ENCODE results near the gene PTPRG.

DNA sequence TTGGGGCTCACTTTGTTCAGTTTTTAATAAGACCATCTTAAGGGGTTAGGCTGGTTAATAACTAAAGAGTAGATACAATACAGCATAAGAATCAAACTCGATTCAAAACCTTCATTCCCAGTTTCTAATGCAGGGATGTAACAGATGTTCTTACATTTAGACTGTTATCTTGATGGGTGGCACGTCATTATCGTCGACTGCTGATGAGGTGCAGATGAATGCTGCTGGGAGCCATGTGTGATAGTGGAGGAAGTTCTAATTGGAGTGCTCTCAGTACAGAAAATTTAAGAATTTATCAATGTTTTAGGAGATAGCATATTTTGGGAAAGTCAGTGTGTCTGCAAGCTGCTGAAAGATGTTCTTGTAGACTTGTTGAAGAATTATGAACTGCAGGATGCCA is 331.5 kb downstream of the PTPRG start:
- TF ChIP-seq, protein P1, sequence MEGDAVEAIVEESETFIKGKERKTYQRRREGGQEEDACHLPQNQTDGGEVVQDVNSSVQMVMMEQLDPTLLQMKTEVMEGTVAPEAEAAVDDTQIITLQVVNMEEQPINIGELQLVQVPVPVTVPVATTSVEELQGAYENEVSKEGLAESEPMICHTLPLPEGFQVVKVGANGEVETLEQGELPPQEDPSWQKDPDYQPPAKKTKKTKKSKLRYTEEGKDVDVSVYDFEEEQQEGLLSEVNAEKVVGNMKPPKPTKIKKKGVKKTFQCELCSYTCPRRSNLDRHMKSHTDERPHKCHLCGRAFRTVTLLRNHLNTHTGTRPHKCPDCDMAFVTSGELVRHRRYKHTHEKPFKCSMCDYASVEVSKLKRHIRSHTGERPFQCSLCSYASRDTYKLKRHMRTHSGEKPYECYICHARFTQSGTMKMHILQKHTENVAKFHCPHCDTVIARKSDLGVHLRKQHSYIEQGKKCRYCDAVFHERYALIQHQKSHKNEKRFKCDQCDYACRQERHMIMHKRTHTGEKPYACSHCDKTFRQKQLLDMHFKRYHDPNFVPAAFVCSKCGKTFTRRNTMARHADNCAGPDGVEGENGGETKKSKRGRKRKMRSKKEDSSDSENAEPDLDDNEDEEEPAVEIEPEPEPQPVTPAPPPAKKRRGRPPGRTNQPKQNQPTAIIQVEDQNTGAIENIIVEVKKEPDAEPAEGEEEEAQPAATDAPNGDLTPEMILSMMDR (IDR thresholded peaks at IDR 0.05), result no peak
- no peak for TF ChIP-seq POLR2AphosphoS5 (IDR thresholded peaks at IDR 0.05; ENCODE audit: low read depth, low read length)
- TF ChIP-seq, protein P2, sequence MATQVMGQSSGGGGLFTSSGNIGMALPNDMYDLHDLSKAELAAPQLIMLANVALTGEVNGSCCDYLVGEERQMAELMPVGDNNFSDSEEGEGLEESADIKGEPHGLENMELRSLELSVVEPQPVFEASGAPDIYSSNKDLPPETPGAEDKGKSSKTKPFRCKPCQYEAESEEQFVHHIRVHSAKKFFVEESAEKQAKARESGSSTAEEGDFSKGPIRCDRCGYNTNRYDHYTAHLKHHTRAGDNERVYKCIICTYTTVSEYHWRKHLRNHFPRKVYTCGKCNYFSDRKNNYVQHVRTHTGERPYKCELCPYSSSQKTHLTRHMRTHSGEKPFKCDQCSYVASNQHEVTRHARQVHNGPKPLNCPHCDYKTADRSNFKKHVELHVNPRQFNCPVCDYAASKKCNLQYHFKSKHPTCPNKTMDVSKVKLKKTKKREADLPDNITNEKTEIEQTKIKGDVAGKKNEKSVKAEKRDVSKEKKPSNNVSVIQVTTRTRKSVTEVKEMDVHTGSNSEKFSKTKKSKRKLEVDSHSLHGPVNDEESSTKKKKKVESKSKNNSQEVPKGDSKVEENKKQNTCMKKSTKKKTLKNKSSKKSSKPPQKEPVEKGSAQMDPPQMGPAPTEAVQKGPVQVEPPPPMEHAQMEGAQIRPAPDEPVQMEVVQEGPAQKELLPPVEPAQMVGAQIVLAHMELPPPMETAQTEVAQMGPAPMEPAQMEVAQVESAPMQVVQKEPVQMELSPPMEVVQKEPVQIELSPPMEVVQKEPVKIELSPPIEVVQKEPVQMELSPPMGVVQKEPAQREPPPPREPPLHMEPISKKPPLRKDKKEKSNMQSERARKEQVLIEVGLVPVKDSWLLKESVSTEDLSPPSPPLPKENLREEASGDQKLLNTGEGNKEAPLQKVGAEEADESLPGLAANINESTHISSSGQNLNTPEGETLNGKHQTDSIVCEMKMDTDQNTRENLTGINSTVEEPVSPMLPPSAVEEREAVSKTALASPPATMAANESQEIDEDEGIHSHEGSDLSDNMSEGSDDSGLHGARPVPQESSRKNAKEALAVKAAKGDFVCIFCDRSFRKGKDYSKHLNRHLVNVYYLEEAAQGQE (IDR thresholded peaks at IDR 0.05; ENCODE audit: insufficient read depth in 1 of 2, low read depth in 2 of 2, low read length in 1 of 2), result no peak

All from Panc1 (cell line).